Thyroid gland (tissue), 4 donors: Measurements from ENCODE around the gene CYP2C19. TPM values are rescaled to one million over a fixed set of nuclear protein-coding genes. Genes with fewer than 3 reads are reported as not detected.

ENCODE experiments used
- DNase-seq, 2 donors: peaks; one replicate each; pipeline ENCODE4 v3.0.0-alpha.2; 2019
- H3K27ac ChIP-seq, 3 donors: fragments of 200-600 bp; sonication (generic); 1 replicate in 2 of 3; 2 replicates in 1 of 3; pipeline ENCODE4 v1.5.1; 2016 to 2019; ENCODE audit warnings: mild to moderate bottlenecking in 1 of 3, moderate library complexity in 1 of 3
- H3K27me3 ChIP-seq: fragments of 200-600 bp; sonication (generic); one replicate; pipeline ENCODE4 v1.5.1; 2019
- H3K36me3 ChIP-seq, 2 donors: fragments of 200-600 bp; sonication (generic); one replicate each; pipeline ENCODE4 v1.5.1; 2016 to 2019
- H3K4me1 ChIP-seq, 2 donors: fragments of 200-600 bp; sonication (generic); one replicate each; pipeline ENCODE4 v1.5.1; 2017 to 2019
- H3K4me3 ChIP-seq, 3 donors: fragments of 200-600 bp; sonication (generic); replicated peaks in 1 of 3; 1 replicate in 2 of 3; 2 replicates in 1 of 3; pipeline ENCODE4 v1.5.1; 2016; ENCODE audit warnings: mild to moderate bottlenecking in 1 of 3
- H3K9me3 ChIP-seq: fragments of 200-600 bp; sonication (generic); one replicate; pipeline ENCODE4 v1.5.1; 2017
- POLR2A ChIP-seq, 2 donors: fragments of 450-650 bp; IDR thresholded peaks; one replicate each; pipeline ENCODE4 v1.6.1; 2017; ENCODE audit warnings: antibody characterized with exemption in 2 of 2, mild to moderate bottlenecking in 2 of 2, moderate library complexity in 1 of 2
- WGBS, 2 donors: methylation state at CpG; one replicate each; pipeline ENCODE4 v1.1.5; 2017; 5-methylcytosine and 5-hydroxymethylcytosine counted together
- intact Hi-C: fragments of 100-400 bp; cut with DNase I; formaldehyde crosslinking; loops from one replicate; pipeline ENCODE4 v1.15.1; 2023
- total RNA-seq, 4 donors: library from RNA; depleted of rRNA; stranded (reverse); fragments of >200 nt; gene quantifications; one replicate each; pipeline ENCODE4 v1.2.3, GENCODE V29; 2016
- TF ChIP-seq, protein P1 (sequence below), 6 experiments: fragments of 200-600 bp in 3 of 6; fragments of 450-650 bp in 3 of 6; sonication (generic) in 3 of 6; IDR thresholded peaks; one replicate each; pipeline ENCODE4 v1.5.1; 2016 to 2019; ENCODE audit warnings: antibody characterized with exemption in 6 of 6, mild to moderate bottlenecking in 2 of 6, inconsistent platforms in 1 of 6, moderate library complexity in 1 of 6

The CYP2C19 gene
- total RNA-seq, 4 donors from 2014 or later = not detected

DNA sequence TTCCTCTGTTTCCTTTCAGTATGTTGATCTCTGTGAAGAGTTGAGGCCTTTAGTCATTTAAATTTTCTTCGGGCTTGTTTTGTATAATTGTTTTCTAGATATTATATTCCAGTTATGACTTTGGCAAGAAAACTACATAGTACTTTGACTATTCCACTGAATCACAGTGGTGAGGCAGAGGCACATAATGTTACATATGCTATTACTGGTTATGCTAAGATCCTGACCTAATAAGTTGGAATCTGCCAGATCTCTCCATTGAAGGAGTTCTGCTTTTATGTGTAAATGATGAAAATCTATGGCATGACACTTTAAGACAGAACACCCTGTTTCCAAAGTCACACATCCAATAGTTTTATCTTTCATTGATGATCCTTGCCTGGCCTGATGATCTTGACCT lies 83.7 kb downstream of the CYP2C19 start:
- intact Hi-C loops = no loop called here
- 72 to 83% methylated on average over 1 of the region's 1 CpG for WGBS, 2 donors
- Histone ChIP-seq H3K36me3 (no peaks in the 10 kb centered on the region), H3K27me3 (no peaks in the 10 kb centered on the region), H3K27ac (no peak overlapping the region), H3K4me1 (no peaks in the 10 kb centered on the region), H3K9me3 (no peaks in the 10 kb centered on the region), H3K4me3 (no peak overlapping the region)
- no peak for TF ChIP-seq POLR2A (IDR thresholded peaks at IDR 0.05)
- TF ChIP-seq, protein P1, sequence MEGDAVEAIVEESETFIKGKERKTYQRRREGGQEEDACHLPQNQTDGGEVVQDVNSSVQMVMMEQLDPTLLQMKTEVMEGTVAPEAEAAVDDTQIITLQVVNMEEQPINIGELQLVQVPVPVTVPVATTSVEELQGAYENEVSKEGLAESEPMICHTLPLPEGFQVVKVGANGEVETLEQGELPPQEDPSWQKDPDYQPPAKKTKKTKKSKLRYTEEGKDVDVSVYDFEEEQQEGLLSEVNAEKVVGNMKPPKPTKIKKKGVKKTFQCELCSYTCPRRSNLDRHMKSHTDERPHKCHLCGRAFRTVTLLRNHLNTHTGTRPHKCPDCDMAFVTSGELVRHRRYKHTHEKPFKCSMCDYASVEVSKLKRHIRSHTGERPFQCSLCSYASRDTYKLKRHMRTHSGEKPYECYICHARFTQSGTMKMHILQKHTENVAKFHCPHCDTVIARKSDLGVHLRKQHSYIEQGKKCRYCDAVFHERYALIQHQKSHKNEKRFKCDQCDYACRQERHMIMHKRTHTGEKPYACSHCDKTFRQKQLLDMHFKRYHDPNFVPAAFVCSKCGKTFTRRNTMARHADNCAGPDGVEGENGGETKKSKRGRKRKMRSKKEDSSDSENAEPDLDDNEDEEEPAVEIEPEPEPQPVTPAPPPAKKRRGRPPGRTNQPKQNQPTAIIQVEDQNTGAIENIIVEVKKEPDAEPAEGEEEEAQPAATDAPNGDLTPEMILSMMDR (IDR thresholded peaks at IDR 0.05) = no peak
- DNase-seq = no peak

DNA sequence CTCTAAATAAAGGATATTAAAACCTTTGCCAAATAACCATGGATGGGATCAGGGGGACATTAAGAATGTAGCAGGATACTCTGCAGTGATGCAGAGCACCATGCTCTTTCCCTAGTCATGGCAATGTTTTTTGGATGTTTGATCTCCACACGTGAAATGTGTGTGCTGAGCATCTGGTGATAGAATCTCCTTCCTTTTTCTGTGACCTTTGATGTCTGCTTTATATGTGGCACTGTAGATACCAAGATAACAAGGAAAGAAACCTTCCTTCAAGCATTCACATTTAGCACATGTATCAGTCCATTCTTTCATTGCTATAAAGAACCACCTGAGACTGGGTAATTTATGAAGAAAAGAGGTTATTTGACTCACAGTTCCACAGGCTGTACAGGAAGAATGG lies 88.3 kb downstream of the CYP2C19 start:
- 46 to 51% methylated on average over 1 of the region's 1 CpG for WGBS, 2 donors
- Histone ChIP-seq H3K27ac (no peak overlapping the region), H3K9me3 (no peaks in the 10 kb centered on the region), H3K4me1 (no peaks in the 10 kb centered on the region), H3K36me3 (no peaks in the 10 kb centered on the region), H3K27me3 (no peaks in the 10 kb centered on the region), H3K4me3 (no peak overlapping the region)
- intact Hi-C loops = no loop called here
- no peak for DNase-seq
- TF ChIP-seq POLR2A (IDR thresholded peaks at IDR 0.05) = no peak
- TF ChIP-seq, protein P1 (IDR thresholded peaks at IDR 0.05) = no peak

DNA sequence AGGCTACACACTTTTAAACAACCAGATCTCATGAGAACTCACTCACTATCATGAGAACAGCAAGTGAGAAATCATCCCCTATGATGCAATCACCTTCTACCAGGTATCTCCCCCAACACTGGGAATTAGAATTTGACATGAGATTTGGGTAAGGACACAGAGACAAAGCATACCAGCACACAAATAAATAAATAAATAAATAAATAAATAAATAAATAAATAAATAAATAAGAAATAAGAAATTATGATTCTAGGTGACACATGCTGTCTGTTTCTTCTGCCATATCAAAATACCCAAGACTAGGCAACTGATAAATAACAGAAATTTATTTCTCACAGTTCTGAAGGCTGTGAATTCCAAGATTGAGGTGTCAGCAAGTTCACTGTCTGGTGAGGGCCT lies 88.8 kb downstream of the CYP2C19 start:
- H3K36me3 ChIP-seq = no peaks in the 10 kb centered on the region
- H3K9me3 ChIP-seq = no peaks in the 10 kb centered on the region
- H3K4me3 ChIP-seq = no peak overlapping the region
- no peak for DNase-seq
- TF ChIP-seq, protein P1 (IDR thresholded peaks at IDR 0.05) = no peak
- no peak for TF ChIP-seq POLR2A (IDR thresholded peaks at IDR 0.05)
- no peaks in the 10 kb centered on the region for H3K27me3 ChIP-seq
- intact Hi-C loops = no loop called here
- no peak overlapping the region for H3K27ac ChIP-seq
- H3K4me1 ChIP-seq = no peaks in the 10 kb centered on the region

DNA sequence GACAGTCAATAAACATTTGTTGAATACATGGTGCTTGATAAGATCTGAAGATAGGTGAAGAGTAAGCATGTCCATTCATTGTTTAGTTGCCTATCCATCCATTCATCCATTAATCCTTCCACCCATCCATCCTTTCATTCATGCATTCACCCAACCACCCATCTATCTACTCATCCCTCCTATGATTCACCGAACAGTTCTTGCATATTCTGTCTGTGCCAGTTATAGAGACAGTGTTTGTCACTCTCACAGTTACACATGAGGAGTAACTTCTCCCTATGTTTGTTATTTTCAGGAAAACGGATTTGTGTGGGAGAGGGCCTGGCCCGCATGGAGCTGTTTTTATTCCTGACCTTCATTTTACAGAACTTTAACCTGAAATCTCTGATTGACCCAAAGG lies 90.0 kb downstream of the CYP2C19 start:
- Histone ChIP-seq H3K4me3 (no peak overlapping the region), H3K27ac (no peak overlapping the region), H3K4me1 (no peaks in the 10 kb centered on the region), H3K27me3 (no peaks in the 10 kb centered on the region), H3K9me3 (no peaks in the 10 kb centered on the region), H3K36me3 (no peaks in the 10 kb centered on the region)
- no peak for DNase-seq
- intact Hi-C loops = no loop called here
- WGBS, 2 donors = 87 to 92% methylated on average over 3 of the region's 3 CpGs
- TF ChIP-seq, protein P1 (IDR thresholded peaks at IDR 0.05) = no peak
- no peak for TF ChIP-seq POLR2A (IDR thresholded peaks at IDR 0.05)

DNA sequence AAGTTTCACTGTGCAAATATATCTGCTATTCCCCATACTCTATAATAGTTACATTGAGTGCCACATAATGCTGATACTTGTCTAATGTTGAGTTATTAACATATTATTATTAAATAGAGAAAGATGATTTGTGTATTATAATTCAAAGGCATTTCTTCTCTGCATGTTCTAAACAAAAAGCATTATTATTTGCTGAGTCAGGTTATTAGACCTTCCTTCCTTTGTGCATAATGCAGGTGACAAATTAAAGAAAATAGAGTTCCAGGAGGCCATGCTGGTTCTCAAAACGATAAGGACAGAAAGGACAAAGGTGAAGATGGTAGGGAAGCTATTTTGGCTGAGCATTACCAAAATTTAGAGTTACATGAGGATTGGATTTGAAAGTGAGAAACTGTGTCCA lies 90.6 kb downstream of the CYP2C19 start:
- no peaks in the 10 kb centered on the region for H3K9me3 ChIP-seq
- H3K27me3 ChIP-seq = no peaks in the 10 kb centered on the region
- no peak overlapping the region for H3K4me3 ChIP-seq
- H3K27ac ChIP-seq = no peak overlapping the region
- intact Hi-C loops = no loop called here
- no peaks in the 10 kb centered on the region for H3K4me1 ChIP-seq
- no peaks in the 10 kb centered on the region for H3K36me3 ChIP-seq
- 66 to 95% methylated on average over 1 of the region's 1 CpG for WGBS, 2 donors
- no peak for DNase-seq
- TF ChIP-seq, protein P1 (IDR thresholded peaks at IDR 0.05) = no peak
- TF ChIP-seq POLR2A (IDR thresholded peaks at IDR 0.05) = no peak
